Measurements from ENCODE around the gene DAZAP1.
"Not testable (repeated sequence)": the region's sequence is repeated elsewhere in the genome, so short reads cannot be mapped to it uniquely, and the experiment has no call there.

DAZAP1 gene

DNA sequence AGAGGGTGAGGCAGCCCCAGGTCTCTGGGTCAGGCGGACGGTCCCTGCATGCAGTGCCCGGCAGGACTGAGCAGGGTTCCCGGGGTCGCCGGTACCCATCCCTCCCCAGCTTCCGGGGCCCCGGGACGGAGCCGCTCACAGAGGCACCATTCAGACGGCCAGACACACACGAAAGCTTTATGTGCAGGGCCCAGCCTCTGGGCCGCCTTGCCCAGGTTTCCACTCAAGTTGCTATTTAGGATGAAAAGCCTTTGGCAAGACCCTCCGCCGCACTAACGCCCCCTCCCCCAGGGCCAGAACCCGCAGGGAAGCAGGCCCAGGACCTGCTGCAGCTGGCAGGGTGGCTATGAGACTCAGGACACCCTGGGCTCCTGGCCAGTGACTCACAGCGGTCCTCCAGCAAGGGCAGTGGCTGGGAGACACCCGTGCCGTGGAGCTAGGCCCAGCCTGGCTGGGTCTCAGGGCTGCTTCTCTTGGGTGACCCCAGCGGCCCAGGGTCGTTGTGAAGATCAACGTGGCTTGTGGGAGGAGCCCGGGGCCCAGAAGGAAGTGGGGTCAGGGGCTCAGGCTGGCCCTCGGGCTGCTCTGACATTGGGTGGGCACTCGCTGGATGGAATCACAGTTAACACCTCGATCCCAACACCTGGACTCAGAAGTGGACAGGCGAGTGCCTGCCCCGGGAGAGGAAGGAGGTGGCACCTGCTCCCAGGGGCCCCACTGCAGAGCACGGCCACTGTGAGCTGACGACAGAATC lies 66.8 kb downstream of the DAZAP1 start:
- no peak for DNase-seq (ENCODE audit: low read depth)

GRCh38 chr19:1474765-1475351 lies 67.5 kb downstream of the DAZAP1 start:
- DNase-seq (ENCODE audit: low read depth): no peak

DNA sequence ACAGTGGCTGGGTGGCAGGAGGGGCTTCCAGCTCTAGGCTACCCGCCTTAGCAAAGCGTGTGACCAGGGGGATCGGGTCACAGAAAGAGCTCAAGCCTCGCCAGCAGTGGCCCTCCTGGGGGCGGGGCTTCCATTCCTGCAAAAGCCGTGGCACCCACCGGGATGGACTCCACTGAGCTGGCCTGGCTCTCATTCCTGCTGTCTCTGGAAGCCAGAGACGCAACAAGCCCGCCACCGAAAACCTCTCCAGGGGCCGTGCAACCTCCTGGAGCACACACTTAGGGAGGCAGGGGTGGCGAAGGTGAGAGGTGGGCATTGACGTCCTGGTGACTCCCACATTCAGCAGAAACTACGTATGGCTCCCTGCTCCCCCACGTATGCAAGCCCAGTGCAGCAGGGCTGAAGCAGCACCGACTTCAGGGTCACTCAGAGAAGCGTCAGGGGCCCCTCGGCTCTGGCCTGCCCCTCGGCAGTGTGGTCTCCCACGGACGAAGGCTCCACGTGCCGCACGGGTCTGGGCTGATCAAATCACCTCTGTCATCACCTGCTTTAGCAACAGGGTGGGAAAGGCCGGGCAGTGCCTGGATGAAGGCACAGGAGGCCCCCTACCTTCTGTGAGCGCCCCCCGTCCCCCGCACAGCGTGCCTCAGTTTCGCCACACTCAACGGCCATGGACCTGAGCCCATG lies 68.5 kb downstream of the DAZAP1 start:
- DNase-seq (ENCODE audit: low read depth): no peak

DNA sequence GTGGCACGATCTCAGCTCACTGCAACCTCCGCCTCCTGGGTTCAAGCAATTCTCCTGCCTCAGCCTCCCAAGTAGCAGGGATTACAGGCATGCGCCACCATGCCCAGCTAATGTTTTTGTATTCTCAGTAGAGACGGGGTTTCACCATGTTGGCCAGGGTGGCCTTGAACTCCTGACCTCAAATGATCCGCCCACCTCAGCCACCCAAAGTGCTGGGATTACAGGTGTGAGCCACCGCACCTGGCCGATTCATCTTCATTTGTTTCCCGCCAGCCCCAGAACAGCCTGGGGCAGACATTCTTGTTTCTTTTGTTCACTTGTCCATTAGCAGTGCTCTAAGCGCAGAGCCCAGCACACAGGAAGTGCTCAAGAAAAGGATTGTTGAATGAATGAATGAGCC lies 69.7 kb downstream of the DAZAP1 start:
- not testable (repeated sequence) for DNase-seq (ENCODE audit: low read depth)

DNA sequence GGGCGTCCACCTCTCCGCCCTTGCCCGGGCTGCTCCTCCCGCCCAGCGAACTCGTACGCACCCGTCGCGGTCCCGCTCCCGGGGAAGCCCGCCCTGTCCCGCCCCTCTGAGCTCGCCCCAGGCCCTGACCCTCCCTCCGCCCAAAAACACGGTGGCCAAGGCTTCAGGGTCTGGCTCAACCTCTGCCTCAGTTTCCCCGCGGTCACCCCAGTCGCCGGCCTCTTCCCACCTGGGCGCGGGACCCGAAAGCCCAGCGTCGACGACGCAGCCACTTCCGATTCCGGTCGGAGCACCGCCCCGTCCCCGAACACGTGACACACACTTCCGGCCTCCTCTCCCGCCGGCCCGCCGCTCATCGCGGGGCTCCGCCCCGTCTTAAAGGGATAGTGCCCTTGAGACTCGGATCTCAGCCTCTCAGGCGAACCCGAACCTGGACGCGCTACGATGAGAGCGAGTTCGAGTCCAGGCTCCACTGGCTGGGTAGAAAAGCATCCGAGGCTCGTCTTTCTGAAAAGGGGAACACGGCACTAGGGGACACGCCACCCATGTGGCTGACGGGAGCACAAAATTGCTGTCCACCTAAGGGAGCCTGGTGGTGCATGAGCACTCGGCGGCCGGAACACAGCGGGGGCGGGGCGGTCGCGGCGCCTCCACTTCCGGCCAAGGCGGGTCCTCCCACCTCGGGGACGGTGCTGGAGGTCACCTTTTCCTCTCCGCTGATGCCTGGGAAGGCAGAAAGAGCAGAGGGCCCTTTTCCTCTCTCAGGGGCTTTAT lies 71.7 kb downstream of the DAZAP1 start, which contains the start of gene C19orf25:
C19orf25 (minus strand) TSS at position 282 of the 774 bp plus-strand sequence. CDS start 312 bp downstream, outside the sequence.
- peak; percentile 89 for DNase-seq (ENCODE audit: low read depth)

DNA sequence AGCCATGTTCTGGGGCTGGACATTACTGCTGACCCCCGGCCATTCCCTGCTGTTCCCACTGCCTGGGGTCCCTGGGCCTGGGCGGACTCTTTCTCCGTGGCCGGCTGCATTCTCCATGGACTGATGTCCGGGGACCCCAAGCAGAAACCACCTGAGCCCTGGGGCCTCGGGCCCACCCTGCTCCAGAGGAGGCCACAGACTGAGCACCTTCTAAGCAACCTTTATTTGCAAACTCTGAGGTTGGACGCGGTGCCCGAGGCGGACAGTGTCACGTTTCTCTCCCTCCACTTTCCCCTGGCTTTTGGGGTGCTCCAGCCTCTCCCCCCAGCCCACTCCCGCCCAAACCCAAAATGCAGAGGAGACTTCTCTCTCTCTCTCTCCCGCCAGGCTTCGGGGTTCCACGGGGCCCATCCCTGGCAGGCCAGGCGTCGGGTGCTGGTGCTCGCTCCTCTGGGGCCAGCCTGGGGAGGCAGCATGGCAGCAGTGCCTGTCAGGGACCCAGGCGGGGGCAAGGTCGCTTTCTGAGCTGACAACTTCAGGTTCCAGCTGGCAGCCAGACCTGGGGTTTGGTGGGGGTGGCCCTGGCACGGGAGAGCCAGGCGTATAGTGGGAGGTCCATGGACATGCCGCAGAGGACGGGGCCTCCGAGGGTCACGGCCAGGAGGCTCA lies 74.0 kb downstream of the DAZAP1 start:
- DNase-seq (ENCODE audit: low read depth): no peak

- no peak for DNase-seq (ENCODE audit: low read depth)
Measured at GRCh38 chr19:1481893-1482360, 74.5 kb downstream of the DAZAP1 start.

DNA sequence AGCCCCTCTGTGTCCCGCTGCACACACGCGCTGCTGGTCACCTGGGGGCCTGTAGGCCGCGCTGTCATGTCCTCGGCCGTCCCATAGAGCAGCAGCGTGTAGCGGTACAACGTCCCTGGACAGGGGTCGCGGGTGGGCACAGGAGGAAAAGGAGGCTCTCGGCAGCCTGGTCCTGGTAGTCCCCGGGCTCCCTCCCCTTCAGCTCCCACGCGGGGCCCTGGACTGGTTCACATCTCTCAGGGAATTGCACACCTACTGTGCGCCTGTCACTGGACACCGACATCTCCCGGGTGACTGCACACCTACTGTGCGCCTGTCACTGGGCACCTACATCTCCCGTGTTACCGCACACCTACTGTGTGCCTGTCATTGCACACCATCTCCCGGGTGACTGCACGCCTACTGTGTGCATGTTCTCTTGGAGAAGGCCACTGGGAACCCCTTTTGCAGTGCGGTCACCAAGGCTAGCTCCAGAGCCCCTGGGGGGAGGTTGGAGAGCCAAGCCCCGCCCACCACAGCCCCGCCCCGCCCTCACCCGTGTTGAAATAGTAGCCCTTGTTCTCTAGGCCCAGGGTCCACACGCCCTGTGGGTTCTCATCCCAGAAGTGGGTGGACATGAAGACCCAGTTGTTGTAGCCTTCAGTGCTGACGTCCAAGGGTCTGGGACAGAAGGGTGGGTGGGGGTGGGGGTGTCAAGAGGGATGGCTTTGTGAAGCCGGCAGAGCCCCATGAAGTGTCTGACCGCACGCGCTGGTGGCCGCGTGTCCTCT lies 75.2 kb downstream of the DAZAP1 start:
- DNase-seq (ENCODE audit: low read depth): no peak

DNA sequence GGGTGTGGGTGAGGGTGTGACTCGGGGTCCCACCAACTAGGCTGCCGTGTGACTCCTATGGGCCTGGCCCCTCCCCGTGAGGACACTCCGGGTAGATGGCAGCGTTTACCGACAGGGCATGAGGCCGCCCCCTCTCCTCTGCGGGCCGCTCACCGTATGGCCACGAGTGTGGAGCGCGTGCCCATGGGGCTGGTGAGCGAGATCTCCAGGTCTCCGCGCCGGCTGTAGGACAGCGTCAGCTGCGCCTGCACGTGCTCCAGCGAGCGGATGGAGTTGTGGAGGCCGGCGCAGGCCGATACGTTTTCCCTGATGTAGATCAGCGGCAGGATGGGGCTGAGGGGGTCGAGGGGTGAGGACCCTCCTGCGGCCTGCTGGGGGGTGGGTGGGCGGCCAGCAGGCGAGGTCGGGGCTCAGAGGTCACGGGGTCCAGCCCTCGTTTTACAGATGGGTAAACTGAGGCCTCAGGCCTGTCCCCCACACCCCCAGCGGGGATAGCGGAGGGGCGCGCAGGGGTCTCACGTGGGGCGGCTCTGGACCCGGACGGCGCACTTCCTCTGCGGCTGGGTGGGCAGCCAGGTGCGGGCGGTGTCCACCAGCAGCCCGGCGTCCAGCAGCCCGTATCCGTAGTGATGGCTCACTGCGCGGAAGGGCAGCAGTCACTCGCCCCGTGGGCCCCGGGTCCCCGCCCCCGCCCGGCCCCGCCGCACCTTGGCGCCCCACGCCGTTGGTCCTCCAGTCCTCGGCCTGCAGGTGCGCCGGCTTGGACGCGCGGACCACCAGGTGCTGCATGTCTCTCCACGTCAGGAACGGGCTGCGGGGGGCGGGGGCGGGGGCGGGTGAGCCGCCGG lies 76.0 kb downstream of the DAZAP1 start:
- DNase-seq (ENCODE audit: low read depth): no peak

DNA sequence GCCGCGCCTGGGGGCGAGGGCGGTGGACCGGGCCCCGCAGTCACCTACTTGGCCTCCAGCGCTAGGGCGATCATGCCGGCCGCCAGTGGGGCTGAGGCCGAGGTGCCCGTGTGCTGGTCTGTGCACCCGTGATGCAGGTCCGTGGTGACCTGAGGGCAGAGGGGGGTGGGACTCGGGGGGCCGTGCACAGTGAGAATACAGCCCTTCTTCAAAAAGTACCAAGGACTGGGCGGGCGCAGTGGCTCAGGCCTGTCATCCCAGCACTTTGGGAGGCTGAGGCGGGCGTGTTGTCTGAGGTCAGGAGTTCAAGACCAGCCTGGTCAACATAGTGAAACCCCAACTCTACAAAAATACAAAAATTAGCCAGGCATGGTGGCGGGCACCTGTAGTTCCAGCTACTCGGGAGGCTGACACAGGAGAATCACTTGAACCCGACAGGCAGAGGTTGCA lies 76.6 kb downstream of the DAZAP1 start:
- DNase-seq (ENCODE audit: low read depth): no peak

Measured in amniotic epithelial cell (primary cell).